ENCODE measurements around the gene KRTAP2-2.

Gene KRTAP2-2

GRCh38 chr17:41013181-41013580, 41.8 kb downstream of the KRTAP2-2 start:
- Histone ChIP-seq H3K4me2 (ENCODE audit: low read depth, low read length, poor library complexity, severe bottlenecking) (no peak overlapping the region), H3K79me2 (ENCODE audit: insufficient read depth, low read length) (no peaks in the 10 kb centered on the region), H3F3A (ENCODE audit: low read depth) (no peaks in the 10 kb centered on the region), H3K27me3 (ENCODE audit: insufficient read depth, low read length, poor library complexity, severe bottlenecking) (no peaks in the 10 kb centered on the region), H3K9me3 (ENCODE audit: insufficient read depth, low read depth, low read length) (no peaks in the 10 kb centered on the region), H3K9ac (ENCODE audit: low read depth, low read length, poor library complexity, severe bottlenecking) (no peak overlapping the region), H2AFZ (ENCODE audit: low read length) (no peak overlapping the region), H3K9me2 (replicated peaks; ENCODE audit: low read depth, low read length) (no peaks in the 10 kb centered on the region), H3K4me1 (ENCODE audit: insufficient read depth, low read length, poor library complexity, severe bottlenecking) (no peaks in the 10 kb centered on the region), H3K4me3 (ENCODE audit: low read length, poor library complexity, severe bottlenecking) (no peak overlapping the region), H4K20me1 (ENCODE audit: insufficient read depth, low read length, poor library complexity, severe bottlenecking) (no peaks in the 10 kb centered on the region), H3K36me3 (ENCODE audit: insufficient read depth, low read length) (no peaks in the 10 kb centered on the region)
- TF ChIP-seq CTCF (conservative IDR thresholded peaks at IDR 0.05; ENCODE audit: low read length) (no peak), EZH2phosphoT487 (IDR thresholded peaks at IDR 0.05; ENCODE audit: borderline replicate concordance) (no peak)

- Histone ChIP-seq H3K36me3 (ENCODE audit: insufficient read depth, low read length) (no peaks in the 10 kb centered on the region), H4K20me1 (ENCODE audit: insufficient read depth, low read length, poor library complexity, severe bottlenecking) (no peaks in the 10 kb centered on the region), H3K4me3 (ENCODE audit: low read length, poor library complexity, severe bottlenecking) (no peak overlapping the region), H3K4me1 (ENCODE audit: insufficient read depth, low read length, poor library complexity, severe bottlenecking) (no peaks in the 10 kb centered on the region), H2AFZ (ENCODE audit: low read length) (no peak overlapping the region), H3K9ac (ENCODE audit: low read depth, low read length, poor library complexity, severe bottlenecking) (no peak overlapping the region), H3K79me2 (ENCODE audit: insufficient read depth, low read length) (no peaks in the 10 kb centered on the region), H3K4me2 (ENCODE audit: low read depth, low read length, poor library complexity, severe bottlenecking) (no peak overlapping the region), H3F3A (ENCODE audit: low read depth) (no peaks in the 10 kb centered on the region), H3K9me2 (replicated peaks; ENCODE audit: low read depth, low read length) (no peaks in the 10 kb centered on the region), H3K27me3 (ENCODE audit: insufficient read depth, low read length, poor library complexity, severe bottlenecking) (no peaks in the 10 kb centered on the region), H3K9me3 (ENCODE audit: insufficient read depth, low read depth, low read length) (no peaks in the 10 kb centered on the region)
- TF ChIP-seq CTCF (conservative IDR thresholded peaks at IDR 0.05; ENCODE audit: low read length) (no peak), EZH2phosphoT487 (IDR thresholded peaks at IDR 0.05; ENCODE audit: borderline replicate concordance) (no peak)
These were observed 42.5 kb downstream of the KRTAP2-2 start for GRCh38 chr17:41012326-41013120.

GRCh38 chr17:41010441-41010840, 44.6 kb downstream of the KRTAP2-2 start:
- TF ChIP-seq CTCF (conservative IDR thresholded peaks at IDR 0.05; ENCODE audit: low read length), result no peak
- no peak for TF ChIP-seq EZH2phosphoT487 (IDR thresholded peaks at IDR 0.05; ENCODE audit: borderline replicate concordance)
- Histone ChIP-seq H3K4me1 (ENCODE audit: insufficient read depth, low read length, poor library complexity, severe bottlenecking) (no peaks in the 10 kb centered on the region), H3K9me2 (replicated peaks; ENCODE audit: low read depth, low read length) (no peaks in the 10 kb centered on the region), H3K79me2 (ENCODE audit: insufficient read depth, low read length) (no peaks in the 10 kb centered on the region), H3K4me3 (ENCODE audit: low read length, poor library complexity, severe bottlenecking) (no peak overlapping the region), H3K4me2 (ENCODE audit: low read depth, low read length, poor library complexity, severe bottlenecking) (no peak overlapping the region), H3K9me3 (ENCODE audit: insufficient read depth, low read depth, low read length) (no peaks in the 10 kb centered on the region), H3K9ac (ENCODE audit: low read depth, low read length, poor library complexity, severe bottlenecking) (no peak overlapping the region), H3K27me3 (ENCODE audit: insufficient read depth, low read length, poor library complexity, severe bottlenecking) (no peaks in the 10 kb centered on the region), H4K20me1 (ENCODE audit: insufficient read depth, low read length, poor library complexity, severe bottlenecking) (no peaks in the 10 kb centered on the region), H2AFZ (ENCODE audit: low read length) (no peak overlapping the region), H3K36me3 (ENCODE audit: insufficient read depth, low read length) (no peaks in the 10 kb centered on the region), H3F3A (ENCODE audit: low read depth) (no peaks in the 10 kb centered on the region)

Measured in Loucy (cell line).